HEK293T (cell line): ENCODE results near the gene KCNJ11.

Experiments
- CTCF ChIA-PET: fragments of 350-600 bp; formaldehyde crosslinking; extraction: SDS; loops from one replicate; lab custom pipeline; 2021; ENCODE audit warnings: antibody characterized with exemption, inconsistent platforms; lab: Yijun Ruan, JAX
- POLR2A ChIA-PET: fragments of 350-600 bp; formaldehyde crosslinking; extraction: SDS; loops from one replicate; lab custom pipeline; 2020; ENCODE audit warnings: antibody characterized with exemption, inconsistent platforms; lab: Yijun Ruan, JAX
- DNase-seq: peaks from one replicate; pipeline ENCODE4 v3.0.0; 2012; ENCODE audit warnings: mixed read lengths; ENCODE audit errors: extremely low spot score
- ARNT ChIP-seq: fragments of 450-650 bp; IDR thresholded peaks from 2 replicates; pipeline ENCODE4 v1.6.1; 2017; ENCODE audit warnings: mild to moderate bottlenecking
- BHLHE40 ChIP-seq: fragments of 450-650 bp; IDR thresholded peaks from 2 replicates; pipeline ENCODE4 v1.6.1; 2016; ENCODE audit warnings: mild to moderate bottlenecking, moderate library complexity, borderline replicate concordance
- CTBP1 ChIP-seq: fragments of 450-650 bp; IDR thresholded peaks from 2 replicates; pipeline ENCODE4 v1.6.1; 2016; ENCODE audit warnings: borderline replicate concordance
- ELF4 ChIP-seq: fragments of 450-650 bp; IDR thresholded peaks from 2 replicates; pipeline ENCODE4 v1.6.1; 2017; ENCODE audit warnings: antibody characterized with exemption
- FOXA1 ChIP-seq: fragments of 450-650 bp; IDR thresholded peaks from 2 replicates; pipeline ENCODE4 v1.6.1; 2016; ENCODE audit warnings: mild to moderate bottlenecking
- FOXK2 ChIP-seq: fragments of 450-650 bp; IDR thresholded peaks from 2 replicates; pipeline ENCODE4 v1.6.1; 2016; ENCODE audit warnings: mild to moderate bottlenecking
- FOXM1 ChIP-seq: fragments of 450-650 bp; IDR thresholded peaks from 2 replicates; pipeline ENCODE4 v1.6.1; 2017; ENCODE audit warnings: mild to moderate bottlenecking, borderline replicate concordance
- HDGF ChIP-seq: fragments of 450-650 bp; IDR thresholded peaks from 2 replicates; pipeline ENCODE4 v1.6.1; 2017; ENCODE audit warnings: antibody characterized with exemption, borderline replicate concordance
- L3MBTL2 ChIP-seq: fragments of 450-650 bp; conservative IDR thresholded peaks from 2 replicates; pipeline ENCODE4 v1.6.1; 2016; ENCODE audit warnings: mild to moderate bottlenecking
- LEF1 ChIP-seq: fragments of 450-650 bp; IDR thresholded peaks from 2 replicates; pipeline ENCODE4 v1.6.1; 2017; ENCODE audit warnings: mild to moderate bottlenecking, borderline replicate concordance
- NFRKB ChIP-seq: fragments of 450-650 bp; IDR thresholded peaks from 2 replicates; pipeline ENCODE4 v1.6.1; 2016; ENCODE audit warnings: mild to moderate bottlenecking, moderate library complexity
- SP1 ChIP-seq: fragments of 450-650 bp; IDR thresholded peaks from 2 replicates; pipeline ENCODE4 v1.6.1; 2017
- SUZ12 ChIP-seq: fragments of 450-650 bp; IDR thresholded peaks from 2 replicates; pipeline ENCODE4 v1.6.1; 2016; ENCODE audit warnings: mild to moderate bottlenecking
- TARDBP ChIP-seq: fragments of 450-650 bp; IDR thresholded peaks from 2 replicates; pipeline ENCODE4 v1.6.1; 2016
- ZNF384 ChIP-seq: fragments of 450-650 bp; IDR thresholded peaks from 2 replicates; pipeline ENCODE4 v1.6.1; 2016
- TF ChIP-seq, protein P1 (sequence below): fragments of 450-650 bp; IDR thresholded peaks from 2 replicates; pipeline ENCODE4 v1.6.1; 2016

The KCNJ11 gene

DNA sequence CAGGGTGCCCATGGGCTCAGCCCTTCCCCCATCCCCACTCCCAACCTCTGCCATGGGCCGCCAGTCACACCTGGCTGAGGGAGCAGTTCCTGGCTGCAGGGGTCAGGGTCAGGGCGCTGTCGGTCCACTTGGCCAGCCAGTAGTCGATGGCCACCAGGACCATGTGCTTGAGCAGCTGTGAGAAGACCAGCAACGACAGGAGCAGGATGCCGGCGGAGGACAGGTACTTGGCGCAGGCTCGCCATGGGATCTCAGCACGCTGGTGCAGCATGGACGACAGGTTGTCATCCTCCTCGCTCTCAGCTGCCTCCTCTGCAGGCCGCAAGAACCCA lies 18.3 kb upstream of the KCNJ11 start:
- POLR2A ChIA-PET, result no interaction called here
- CTCF ChIA-PET, result no interaction called here
- TF ChIP-seq SUZ12 (no peak), ELF4 (no peak), TARDBP (no peak), FOXA1 (no peak), FOXM1 (no peak), ARNT (no peak), BHLHE40 (no peak), HDGF (no peak), SP1 (no peak)
- TF ChIP-seq, protein P1, sequence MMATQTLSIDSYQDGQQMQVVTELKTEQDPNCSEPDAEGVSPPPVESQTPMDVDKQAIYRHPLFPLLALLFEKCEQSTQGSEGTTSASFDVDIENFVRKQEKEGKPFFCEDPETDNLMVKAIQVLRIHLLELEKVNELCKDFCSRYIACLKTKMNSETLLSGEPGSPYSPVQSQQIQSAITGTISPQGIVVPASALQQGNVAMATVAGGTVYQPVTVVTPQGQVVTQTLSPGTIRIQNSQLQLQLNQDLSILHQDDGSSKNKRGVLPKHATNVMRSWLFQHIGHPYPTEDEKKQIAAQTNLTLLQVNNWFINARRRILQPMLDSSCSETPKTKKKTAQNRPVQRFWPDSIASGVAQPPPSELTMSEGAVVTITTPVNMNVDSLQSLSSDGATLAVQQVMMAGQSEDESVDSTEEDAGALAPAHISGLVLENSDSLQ, result no peak
- DNase-seq, result no peak

DNA sequence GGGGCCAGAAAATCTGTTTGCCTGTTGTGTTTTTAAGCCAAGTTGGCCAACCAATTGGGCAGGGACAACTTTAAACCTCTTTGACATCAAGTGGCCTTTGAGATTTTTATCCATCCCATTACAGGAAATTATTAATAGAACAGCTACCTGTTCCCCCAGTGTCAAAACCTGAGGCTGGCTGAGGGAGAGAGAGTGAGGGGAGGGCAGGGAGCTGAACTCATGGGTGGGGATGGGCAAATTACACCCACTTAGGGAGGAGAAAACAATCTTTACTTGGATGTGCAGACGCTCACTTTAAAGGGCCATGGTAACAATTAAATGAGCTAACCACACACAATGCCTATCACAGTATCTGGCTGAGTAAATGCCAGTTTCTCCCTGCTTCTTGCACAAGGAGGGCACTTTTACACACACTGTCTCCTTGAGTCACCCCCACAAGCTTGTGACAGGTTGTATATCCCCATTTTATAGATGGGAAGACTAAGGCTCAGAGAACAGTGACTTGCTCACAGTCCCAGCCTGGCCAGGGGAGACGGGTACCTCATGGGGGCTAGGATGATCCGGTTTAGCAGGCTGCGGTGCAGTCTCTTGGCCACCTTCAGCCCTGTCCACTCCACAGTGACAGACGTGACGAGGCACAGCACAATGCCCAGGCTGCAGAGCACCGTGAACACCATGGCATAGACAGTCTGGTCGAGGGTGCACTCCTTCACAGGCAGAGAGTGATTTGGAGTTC lies 17.8 kb upstream of the KCNJ11 start:
- no peak for DNase-seq
- ChIA-PET CTCF (interaction anchor here (0.6 kb wide), 1 partner anchor 67 kb away, joined by 3 read pairs; no protein-coding TSS in a partner anchor), POLR2A (no interaction called here)
- TF ChIP-seq SUZ12, result no peak
- no peak for TF ChIP-seq FOXM1
- no peak for TF ChIP-seq FOXK2
- TF ChIP-seq LEF1, result no peak
- TF ChIP-seq ELF4, result no peak

DNA sequence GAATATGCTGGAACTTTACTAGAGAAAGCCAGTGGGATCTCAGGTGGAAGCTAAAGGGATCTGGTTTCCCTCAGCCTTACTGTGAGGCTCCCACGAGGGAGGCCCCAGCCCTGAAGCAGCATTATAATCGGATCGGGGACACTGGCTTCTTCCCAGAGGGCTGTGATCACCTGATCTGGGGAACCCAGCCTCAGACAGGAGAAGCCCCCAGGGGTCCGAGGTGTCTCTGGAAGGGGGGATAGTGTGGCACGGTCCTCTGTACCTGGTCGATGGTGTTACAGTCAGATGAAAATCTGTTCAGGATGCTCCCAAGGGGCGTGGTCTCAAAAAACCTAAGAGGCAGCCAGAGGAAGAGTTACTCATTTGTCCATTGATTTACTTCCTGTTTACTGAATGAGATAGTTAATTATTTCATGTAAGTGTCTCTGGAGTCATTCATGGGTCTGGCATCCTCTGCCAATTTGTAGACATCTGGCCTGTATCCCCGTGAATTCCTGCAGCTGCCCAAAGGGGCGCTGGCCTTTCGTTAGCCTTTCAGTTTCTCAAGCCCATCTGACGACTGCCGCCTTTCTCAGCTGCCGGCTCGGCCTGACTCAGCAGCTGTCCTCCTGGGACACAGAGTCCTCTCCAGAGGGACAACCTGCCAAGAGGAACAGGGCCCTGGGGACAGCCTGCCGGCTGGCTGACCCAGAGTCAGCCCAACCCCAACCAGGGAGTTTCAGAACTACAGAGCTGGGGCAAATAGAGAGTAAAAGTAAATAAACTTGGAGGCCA lies 17.0 kb upstream of the KCNJ11 start:
- DNase-seq, result no peak

DNA sequence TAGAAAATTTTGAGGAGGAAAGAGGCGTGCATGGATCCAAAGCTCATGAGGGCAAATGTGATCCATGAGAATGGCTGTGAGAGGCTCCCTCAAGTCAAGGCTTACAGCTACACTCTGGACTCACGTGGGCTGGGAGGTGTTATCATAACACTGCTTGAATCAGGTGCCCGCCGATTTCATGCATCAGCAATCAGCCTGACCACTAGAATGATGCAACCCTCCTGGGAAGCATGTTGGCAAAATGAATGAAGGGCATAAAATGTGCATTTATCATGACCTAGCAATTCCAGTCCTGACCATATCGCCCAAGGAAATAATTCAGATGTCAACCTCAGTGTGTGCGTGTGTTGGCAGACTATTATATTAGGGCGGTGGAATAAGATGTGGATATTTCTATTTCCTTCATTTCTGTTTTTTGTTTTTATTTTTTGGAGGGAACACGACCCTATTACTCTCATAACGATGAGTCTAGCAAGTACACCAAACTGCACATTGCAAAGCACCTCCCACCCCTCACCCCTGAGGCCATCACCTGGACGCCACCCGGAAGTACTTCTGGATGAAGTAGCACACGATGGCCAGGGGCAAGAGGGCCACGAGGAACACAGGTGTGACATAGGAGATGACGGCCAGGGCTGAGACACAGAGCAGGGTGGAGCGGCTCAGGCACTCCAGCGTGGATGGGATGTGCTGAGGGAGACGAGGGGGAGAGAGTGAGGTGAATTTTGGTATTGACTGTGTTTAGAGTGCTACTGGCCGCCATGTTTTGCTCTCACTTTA lies 15.7 kb upstream of the KCNJ11 start:
- ChIA-PET POLR2A (no interaction called here), CTCF (no interaction called here)
- no peak for TF ChIP-seq NFRKB
- no peak for TF ChIP-seq FOXA1
- no peak for TF ChIP-seq ZNF384
- no peak for TF ChIP-seq BHLHE40
- DNase-seq, result no peak

More for the DNA sequence above, 17.0 kb upstream of the KCNJ11 start:
- TF ChIP-seq ARNT (no peak), ZNF384 (no peak), NFRKB (no peak), FOXK2 (no peak), BHLHE40 (no peak), HDGF (no peak), FOXA1 (no peak), SP1 (no peak), ELF4 (no peak), CTBP1 (no peak), FOXM1 (no peak), TARDBP (no peak)
- TF ChIP-seq, protein P1, result no peak
- ChIA-PET POLR2A (no interaction called here), CTCF (interaction anchor here (0.6 kb wide), 1 partner anchor 68 kb away, joined by 3 read pairs; no protein-coding TSS in a partner anchor)

DNA sequence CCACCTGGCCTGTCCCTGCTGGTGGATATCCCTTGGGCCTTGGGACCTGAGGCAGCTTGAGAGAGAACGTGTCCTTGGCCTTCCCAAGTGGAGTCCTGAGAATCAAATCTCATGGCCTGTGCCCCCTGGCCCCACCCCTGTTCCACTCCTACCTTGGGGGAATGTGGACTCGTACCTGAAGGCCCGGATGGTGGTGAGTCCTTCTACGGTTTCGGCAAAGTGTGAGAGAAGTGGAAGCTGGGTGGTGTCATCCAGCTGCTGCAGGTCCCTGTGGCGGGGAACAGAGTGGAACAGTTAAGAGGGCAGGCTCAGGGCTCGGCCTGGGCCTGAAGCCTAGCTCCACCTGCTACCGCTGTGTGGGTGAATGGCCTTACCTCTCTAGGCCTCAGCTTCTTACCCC lies 14.0 kb upstream of the KCNJ11 start:
- TF ChIP-seq LEF1 (no peak), CTBP1 (no peak), BHLHE40 (no peak), ZNF384 (no peak), NFRKB (no peak), ELF4 (no peak), HDGF (no peak), FOXA1 (no peak), TARDBP (no peak), FOXK2 (no peak), ARNT (no peak), L3MBTL2 (no peak), FOXM1 (no peak), SUZ12 (no peak), SP1 (no peak)
- TF ChIP-seq, protein P1, result no peak
- no peak for DNase-seq
- ChIA-PET POLR2A (no interaction called here), CTCF (no interaction called here)
